IMR-90 (cell line): Measurements from ENCODE around the gene ENO3. TPM values are rescaled to one million over a fixed set of nuclear protein-coding genes. Genes with fewer than 3 reads are reported as not detected.
A peak's percentile ranks its signal among the peaks of the same experiment; 100 is the strongest.

Experiments
- ATAC-seq: fragments of 200-7000 bp; cut with Tn5 transposase; 2 replicates; pipeline ENCODE4 v1.9.1; 2020; ENCODE audit warnings: low read depth, mild to moderate bottlenecking, moderate library complexity
- BruUV-seq: library from RNA; stranded (reverse); fragments of 400-500 nt; replicated peaks from 2 replicates; lab custom pipeline; 2021; lab: Mats Ljungman, UMichigan
- CTCF ChIA-PET: fragments of 300-600 bp; formaldehyde crosslinking; extraction: SDS; loops from one replicate; lab custom pipeline; 2021; ENCODE audit warnings: antibody characterized with exemption; lab: Yijun Ruan, JAX
- POLR2A ChIA-PET: fragments of 300-600 bp; sonication (Branson Sonifier 250); formaldehyde crosslinking; loops from one replicate; lab custom pipeline; 2022; ENCODE audit warnings: antibody characterized with exemption; ENCODE audit not compliant: unreplicated experiment; lab: Charles Lee
- DNase-seq: peaks from one replicate; pipeline ENCODE4 v3.0.0; 2013
- H2AFZ ChIP-seq: replicated peaks from 2 replicates; pipeline ENCODE3; 2013; ENCODE audit warnings: low read length, mild to moderate bottlenecking; ENCODE audit not compliant: poor library complexity
- H2AK5ac ChIP-seq: 2 replicates; pipeline ENCODE4 v1.6.1; 2013; ENCODE audit warnings: low read depth, low read length, inconsistent platforms
- H2AK9ac ChIP-seq: replicated peaks from 2 replicates; pipeline ENCODE3; 2013; ENCODE audit warnings: mild to moderate bottlenecking, low read depth, low read length, moderate library complexity; ENCODE audit not compliant: poor library complexity
- H2BK120ac ChIP-seq: 2 replicates; pipeline ENCODE4 v1.6.1; 2013; ENCODE audit warnings: low read depth, low read length, inconsistent platforms
- H2BK15ac ChIP-seq: 3 replicates; pipeline ENCODE4 v1.6.1; 2013; ENCODE audit warnings: low read depth, low read length, inconsistent platforms
- H2BK20ac ChIP-seq: 2 replicates; pipeline ENCODE4 v1.6.1; 2013; ENCODE audit warnings: low read depth, mild to moderate bottlenecking, inconsistent platforms, low read length, moderate library complexity
- H2BK5ac ChIP-seq: 2 replicates; pipeline ENCODE4 v1.6.1; 2013; ENCODE audit warnings: mild to moderate bottlenecking, low read depth, low read length, inconsistent platforms; ENCODE audit not compliant: poor library complexity, severe bottlenecking
- H3K14ac ChIP-seq: replicated peaks from 2 replicates; pipeline ENCODE4 v1.6.1; 2013; ENCODE audit warnings: low read depth, low read length, inconsistent platforms
- H3K18ac ChIP-seq: 2 replicates; pipeline ENCODE4 v1.6.1; 2013; ENCODE audit warnings: low read depth, low read length, control low read depth
- H3K23ac ChIP-seq: 2 replicates; pipeline ENCODE4 v1.6.1; 2013; ENCODE audit warnings: low read depth, low read length, inconsistent platforms
- H3K27ac ChIP-seq: 2 replicates; pipeline ENCODE4 v1.5.1; 2013; ENCODE audit warnings: mild to moderate bottlenecking, control low read depth, low read length; ENCODE audit not compliant: insufficient read depth
- H3K27me3 ChIP-seq: 2 replicates; pipeline ENCODE4 v1.6.1; 2013; ENCODE audit warnings: low read length; ENCODE audit not compliant: control insufficient read depth, insufficient read depth
- H3K36me3 ChIP-seq: 2 replicates; pipeline ENCODE4 v1.6.1; 2013; ENCODE audit warnings: low read length, mixed read lengths; ENCODE audit not compliant: control insufficient read depth, insufficient read depth
- H3K4ac ChIP-seq: 2 replicates; pipeline ENCODE4 v1.6.1; 2013; ENCODE audit warnings: low read depth, low read length, inconsistent platforms
- H3K4me1 ChIP-seq: 2 replicates; pipeline ENCODE4 v1.6.1; 2013; ENCODE audit warnings: low read length, mixed read lengths; ENCODE audit not compliant: control insufficient read depth, insufficient read depth
- H3K4me2 ChIP-seq: 2 replicates; pipeline ENCODE4 v1.6.1; 2013; ENCODE audit warnings: low read depth, mild to moderate bottlenecking, control low read depth, low read length, moderate library complexity
- H3K4me3 ChIP-seq: 2 replicates; pipeline ENCODE4 v1.5.1; 2013; ENCODE audit warnings: low read depth, mild to moderate bottlenecking, control low read depth, low read length, moderate library complexity; ENCODE audit not compliant: insufficient read depth
- H3K56ac ChIP-seq: 2 replicates; pipeline ENCODE4 v1.6.1; 2013; ENCODE audit warnings: low read length, inconsistent platforms; ENCODE audit not compliant: insufficient read depth; ENCODE audit errors: extremely low read depth
- H3K79me1 ChIP-seq, 2 experiments: 2 replicates each; pipeline ENCODE4 v1.6.1; 2013; ENCODE audit warnings: low read length in 2 of 2, inconsistent platforms in 1 of 2, low read depth in 1 of 2
- H3K9ac ChIP-seq: 2 replicates; pipeline ENCODE4 v1.6.1; 2013; ENCODE audit warnings: low read depth, low read length, control low read depth
- H3K9me1 ChIP-seq: 2 replicates; pipeline ENCODE4 v1.6.1; 2013; ENCODE audit warnings: low read length, inconsistent platforms; ENCODE audit not compliant: insufficient read depth
- H3K9me3 ChIP-seq: 2 replicates; pipeline ENCODE4 v1.6.1; 2013; ENCODE audit warnings: low read length; ENCODE audit not compliant: control insufficient read depth, insufficient read depth
- H4K20me1 ChIP-seq: 2 replicates; pipeline ENCODE4 v1.6.1; 2013; ENCODE audit warnings: low read length, inconsistent platforms; ENCODE audit not compliant: insufficient read depth
- H4K5ac ChIP-seq: 2 replicates; pipeline ENCODE4 v1.6.1; 2013; ENCODE audit warnings: mild to moderate bottlenecking, low read depth, low read length, control low read depth
- H4K8ac ChIP-seq, 2 experiments: 2 replicates each; pipeline ENCODE4 v1.6.1; 2013; ENCODE audit warnings: low read depth in 2 of 2, low read length in 2 of 2, control low read depth in 1 of 2, inconsistent platforms in 1 of 2
- H4K91ac ChIP-seq: 2 replicates; pipeline ENCODE4 v1.6.1; 2013; ENCODE audit warnings: low read depth, low read length, inconsistent platforms; ENCODE audit not compliant: insufficient read depth
- BHLHE40 ChIP-seq: fragments of 150-350 bp; IDR thresholded peaks from 2 replicates; pipeline ENCODE4 v1.6.1; 2016; ENCODE audit warnings: mild to moderate bottlenecking, low read depth, low read length
- CEBPB ChIP-seq: IDR thresholded peaks from 2 replicates; pipeline ENCODE4 v1.6.1; 2012; ENCODE audit warnings: low read depth, low read length, improper control_type of control experiment
- CHD1 ChIP-seq: IDR thresholded peaks from 2 replicates; pipeline ENCODE4 v1.6.1; 2012; ENCODE audit warnings: low read depth, low read length, improper control_type of control experiment
- FOS ChIP-seq: fragments of 150-350 bp; IDR thresholded peaks from 2 replicates; pipeline ENCODE4 v1.6.1; 2016; ENCODE audit warnings: low read depth, low read length
- MAFK ChIP-seq: IDR thresholded peaks from 2 replicates; pipeline ENCODE4 v1.6.1; 2012; ENCODE audit warnings: low read depth, low read length, improper control_type of control experiment
- MAZ ChIP-seq: IDR thresholded peaks from 2 replicates; pipeline ENCODE4 v1.6.1; 2012; ENCODE audit warnings: low read depth, mild to moderate bottlenecking, low read length, improper control_type of control experiment, moderate library complexity, borderline replicate concordance
- MXI1 ChIP-seq: IDR thresholded peaks from 2 replicates; pipeline ENCODE4 v1.6.1; 2012; ENCODE audit warnings: low read depth, mild to moderate bottlenecking, low read length, moderate library complexity, borderline replicate concordance
- NFE2L2 ChIP-seq: fragments of 150-350 bp; IDR thresholded peaks from 2 replicates; pipeline ENCODE4 v1.6.1; 2016; ENCODE audit warnings: low read depth, mild to moderate bottlenecking, low read length
- POLR2A ChIP-seq: IDR thresholded peaks from 2 replicates; pipeline ENCODE4 v1.6.1; 2012; ENCODE audit warnings: mild to moderate bottlenecking, low read depth, low read length
- RCOR1 ChIP-seq: IDR thresholded peaks from 2 replicates; pipeline ENCODE4 v1.6.1; 2012; ENCODE audit warnings: mild to moderate bottlenecking, low read length, improper control_type of control experiment; ENCODE audit not compliant: insufficient replicate concordance
- RFX5 ChIP-seq: IDR thresholded peaks from 2 replicates; pipeline ENCODE4 v1.8.0; 2012; ENCODE audit warnings: low read depth, mild to moderate bottlenecking, low read length, moderate library complexity
- WGBS, 2 experiments: methylation state at CpG; one replicate each; pipeline versions ENCODE4 v1.1.5 to v1.1.7; 2013; ENCODE audit warnings: missing lambda C conversion rate in 2 of 2; ENCODE audit not compliant: insufficient read length in 1 of 2; ENCODE audit errors: extremely low coverage in 2 of 2; 5-methylcytosine and 5-hydroxymethylcytosine counted together
- dilution Hi-C: fragments of 300-500 bp; cut with HindIII; formaldehyde crosslinking; loops from one replicate; pipeline ENCODE4 v1.14.3; 2018; ENCODE audit warnings: low sequenced_read_pairs; ENCODE audit not compliant: unreplicated experiment
- in situ Hi-C: fragments of 300-500 bp; cut with MboI; formaldehyde crosslinking; loops from 3 replicates; pipeline ENCODE4 v1.14.3; 2019; ENCODE audit warnings: low sequenced_read_pairs, inconsistent platforms, mixed read lengths
- intact Hi-C: fragments of 100-400 bp; cut with micrococcal nuclease; formaldehyde crosslinking; loops from 2 replicates; pipeline ENCODE4 v1.10.0; 2022
- polyA plus RNA-seq, 3 experiments: library from polyadenylated mRNA; depleted of rRNA; stranded (reverse); fragments of >200 nt; gene quantifications; 2 replicates each; pipeline ENCODE4 v1.2.3, GENCODE V29; 2012; ENCODE audit warnings: low replicate concordance in 1 of 3
- total RNA-seq: library from RNA; depleted of rRNA; stranded (reverse); fragments of >200 nt; gene quantifications from 2 replicates; pipeline ENCODE4 v1.2.3, GENCODE V29; 2012
- TF ChIP-seq, protein P1 (sequence below): conservative IDR thresholded peaks from 2 replicates; pipeline ENCODE4 v1.5.1; 2012; ENCODE audit warnings: mild to moderate bottlenecking, low read depth, low read length, improper control_type of control experiment

Gene ENO3
- total and polyA plus RNA-seq, 2 of the 4 experiments (the other 2 are of a cell fraction): 1.4 to 5.1 TPM

DNA sequence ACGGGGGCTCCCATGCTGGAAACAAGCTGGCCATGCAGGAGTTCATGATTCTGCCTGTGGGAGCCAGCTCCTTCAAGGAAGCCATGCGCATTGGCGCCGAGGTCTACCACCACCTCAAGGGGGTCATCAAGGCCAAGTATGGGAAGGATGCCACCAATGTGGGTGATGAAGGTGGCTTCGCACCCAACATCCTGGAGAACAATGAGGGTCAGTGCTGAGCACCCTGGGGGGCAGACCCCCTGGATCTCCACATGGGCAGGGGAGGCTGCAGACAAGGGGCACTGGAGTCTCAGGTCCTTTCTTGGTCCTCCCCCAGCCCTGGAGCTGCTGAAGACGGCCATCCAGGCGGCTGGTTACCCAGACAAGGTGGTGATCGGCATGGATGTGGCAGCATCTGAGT, 4.2 kb downstream of the ENO3 start:
- no peaks in the 10 kb centered on the region for H3K27me3 ChIP-seq
- H3K4ac ChIP-seq: no peak overlapping the region
- BruUV-seq: no TSS peak
- dilution Hi-C loops (no loop called here), intact Hi-C loops (no loop called here), in situ Hi-C loops (no loop called here)
- no peak overlapping the region for H3K18ac ChIP-seq
- H2BK15ac ChIP-seq: no peak overlapping the region
- H3K9ac ChIP-seq: no peak overlapping the region
- CTCF ChIA-PET: no interaction called here
- peaks cover 27% of the 10 kb centered on the region; the same call in 1 of the 2 replicates for H3K9me1 ChIP-seq
- peak overlapping the region; percentile 28 for H2AK9ac ChIP-seq
- no peak overlapping the region for H3K4me2 ChIP-seq
- DNase-seq (no peak), ATAC-seq (no peak)
- no peak overlapping the region for H4K8ac ChIP-seq
- no peak overlapping the region for H3K14ac ChIP-seq
- H3K36me3 ChIP-seq: peaks cover 12% of the 10 kb centered on the region
- H3K9me3 ChIP-seq: no peaks in the 10 kb centered on the region
- H4K91ac ChIP-seq: no peak overlapping the region
- no peak overlapping the region for H3K56ac ChIP-seq
- no peak overlapping the region for H3K23ac ChIP-seq
- peaks cover 28% of the 10 kb centered on the region for H3K4me1 ChIP-seq
- no peak overlapping the region for H2AFZ ChIP-seq
- TF ChIP-seq BHLHE40: no peak
- no peak for TF ChIP-seq FOS
- TF ChIP-seq RCOR1: no peak
- no peak for TF ChIP-seq CEBPB
- TF ChIP-seq MXI1: no peak
- no peak for TF ChIP-seq NFE2L2
- TF ChIP-seq CHD1: no peak
- no peak for TF ChIP-seq MAZ
- TF ChIP-seq, protein P1, sequence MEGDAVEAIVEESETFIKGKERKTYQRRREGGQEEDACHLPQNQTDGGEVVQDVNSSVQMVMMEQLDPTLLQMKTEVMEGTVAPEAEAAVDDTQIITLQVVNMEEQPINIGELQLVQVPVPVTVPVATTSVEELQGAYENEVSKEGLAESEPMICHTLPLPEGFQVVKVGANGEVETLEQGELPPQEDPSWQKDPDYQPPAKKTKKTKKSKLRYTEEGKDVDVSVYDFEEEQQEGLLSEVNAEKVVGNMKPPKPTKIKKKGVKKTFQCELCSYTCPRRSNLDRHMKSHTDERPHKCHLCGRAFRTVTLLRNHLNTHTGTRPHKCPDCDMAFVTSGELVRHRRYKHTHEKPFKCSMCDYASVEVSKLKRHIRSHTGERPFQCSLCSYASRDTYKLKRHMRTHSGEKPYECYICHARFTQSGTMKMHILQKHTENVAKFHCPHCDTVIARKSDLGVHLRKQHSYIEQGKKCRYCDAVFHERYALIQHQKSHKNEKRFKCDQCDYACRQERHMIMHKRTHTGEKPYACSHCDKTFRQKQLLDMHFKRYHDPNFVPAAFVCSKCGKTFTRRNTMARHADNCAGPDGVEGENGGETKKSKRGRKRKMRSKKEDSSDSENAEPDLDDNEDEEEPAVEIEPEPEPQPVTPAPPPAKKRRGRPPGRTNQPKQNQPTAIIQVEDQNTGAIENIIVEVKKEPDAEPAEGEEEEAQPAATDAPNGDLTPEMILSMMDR: no peak
- no peak for TF ChIP-seq RFX5
- TF ChIP-seq POLR2A: no peak
- no peak for TF ChIP-seq MAFK
- POLR2A ChIA-PET: interaction anchor here (0.6 kb wide), 1 partner anchor 12 kb away, joined by 8 read pairs; no protein-coding TSS in a partner anchor
- H3K27ac ChIP-seq: no peak overlapping the region
- H2AK5ac ChIP-seq: no peak overlapping the region
- H4K5ac ChIP-seq: no peak overlapping the region
- no peak overlapping the region for H2BK20ac ChIP-seq
- no peak overlapping the region for H2BK5ac ChIP-seq
- peaks cover 12 to 27% of the 10 kb centered on the region in 2 experiments; a peak in 3 of 4 replicates for H3K79me1 ChIP-seq
- no peaks in the 10 kb centered on the region for H4K20me1 ChIP-seq
- no peak overlapping the region for H2BK120ac ChIP-seq
- 100% methylated on average over 3 of the region's 8 CpGs; no CpG with 5 or more reads in 1 of the 2 experiments for WGBS, 2 experiments
- H3K4me3 ChIP-seq: no peak overlapping the region
